IMR-90 (cell line): ENCODE data around the gene HOXA13. TPM values are rescaled to one million over a fixed set of nuclear protein-coding genes. Genes with fewer than 3 reads are reported as not detected.

ENCODE experiments used
- CHD1 ChIP-seq: IDR thresholded peaks from 2 replicates; pipeline ENCODE4 v1.6.1; 2012; ENCODE audit warnings: low read depth, low read length, improper control_type of control experiment
- MXI1 ChIP-seq: IDR thresholded peaks from 2 replicates; pipeline ENCODE4 v1.6.1; 2012; ENCODE audit warnings: low read depth, mild to moderate bottlenecking, low read length, moderate library complexity, borderline replicate concordance
- POLR2A ChIP-seq: IDR thresholded peaks from 2 replicates; pipeline ENCODE4 v1.6.1; 2012; ENCODE audit warnings: mild to moderate bottlenecking, low read depth, low read length
- polyA plus RNA-seq, 3 experiments: library from polyadenylated mRNA; depleted of rRNA; stranded (reverse); fragments of >200 nt; gene quantifications; 2 replicates each; pipeline ENCODE4 v1.2.3, GENCODE V29; 2012; ENCODE audit warnings: low replicate concordance in 1 of 3
- total RNA-seq: library from RNA; depleted of rRNA; stranded (reverse); fragments of >200 nt; gene quantifications from 2 replicates; pipeline ENCODE4 v1.2.3, GENCODE V29; 2012

Gene HOXA13
- total and polyA plus RNA-seq, 2 of the 4 experiments (the other 2 are of a cell fraction): not detected

GRCh38 chr7:27180431-27181420 is 19.2 kb downstream of the HOXA13 start (continued):
- TF ChIP-seq MXI1 (no peak), POLR2A (no peak), CHD1 (no peak)
